ENCODE measurements around the gene SLFN12. TPM values are rescaled to one million over a fixed set of nuclear protein-coding genes. Genes with fewer than 3 reads are reported as not detected.
"Not testable (repeated sequence)": the region's sequence is repeated elsewhere in the genome, so short reads cannot be mapped to it uniquely, and the experiment has no call there.

The SLFN12 gene
- total RNA-seq (9.7 TPM), polyA plus RNA-seq (3.4 TPM)
- long read RNA-seq, donor 1, partial matches to known transcripts, result 0 of 2 reads
- long read RNA-seq, donor 1, other reads (novel, unspliced or antisense), result 0 of 2 reads
- long read RNA-seq, donor 2, result 0 reads
- long read RNA-seq, donor 3, partial matches to known transcripts, result 0 of 2 reads
- long read RNA-seq, donor 3, other reads (novel, unspliced or antisense), result 0 of 2 reads
- long read RNA-seq, donor 4, partial matches to known transcripts, result 0 of 1 reads
- long read RNA-seq, donor 4, other reads (novel, unspliced or antisense), result 0 of 1 reads
- long read RNA-seq, donor 5, partial matches to known transcripts, result 0 of 3 reads
- long read RNA-seq, donor 5, other reads (novel, unspliced or antisense), result 0 of 3 reads
- long read RNA-seq, donor 6, result 0 reads
- long read RNA-seq, donor 7, partial matches to known transcripts, result 0 of 2 reads
- long read RNA-seq, donor 7, other reads (novel, unspliced or antisense), result 0 of 2 reads
- long read RNA-seq, donor 8, result 0 reads
- long read RNA-seq, donor 9, partial matches to known transcripts, result 0 of 1 reads
- long read RNA-seq, donor 9, other reads (novel, unspliced or antisense), result 0 of 1 reads
- long read RNA-seq, donor 10, partial matches to known transcripts, result 0 of 1 reads
- long read RNA-seq, donor 10, other reads (novel, unspliced or antisense), result 0 of 1 reads

DNA sequence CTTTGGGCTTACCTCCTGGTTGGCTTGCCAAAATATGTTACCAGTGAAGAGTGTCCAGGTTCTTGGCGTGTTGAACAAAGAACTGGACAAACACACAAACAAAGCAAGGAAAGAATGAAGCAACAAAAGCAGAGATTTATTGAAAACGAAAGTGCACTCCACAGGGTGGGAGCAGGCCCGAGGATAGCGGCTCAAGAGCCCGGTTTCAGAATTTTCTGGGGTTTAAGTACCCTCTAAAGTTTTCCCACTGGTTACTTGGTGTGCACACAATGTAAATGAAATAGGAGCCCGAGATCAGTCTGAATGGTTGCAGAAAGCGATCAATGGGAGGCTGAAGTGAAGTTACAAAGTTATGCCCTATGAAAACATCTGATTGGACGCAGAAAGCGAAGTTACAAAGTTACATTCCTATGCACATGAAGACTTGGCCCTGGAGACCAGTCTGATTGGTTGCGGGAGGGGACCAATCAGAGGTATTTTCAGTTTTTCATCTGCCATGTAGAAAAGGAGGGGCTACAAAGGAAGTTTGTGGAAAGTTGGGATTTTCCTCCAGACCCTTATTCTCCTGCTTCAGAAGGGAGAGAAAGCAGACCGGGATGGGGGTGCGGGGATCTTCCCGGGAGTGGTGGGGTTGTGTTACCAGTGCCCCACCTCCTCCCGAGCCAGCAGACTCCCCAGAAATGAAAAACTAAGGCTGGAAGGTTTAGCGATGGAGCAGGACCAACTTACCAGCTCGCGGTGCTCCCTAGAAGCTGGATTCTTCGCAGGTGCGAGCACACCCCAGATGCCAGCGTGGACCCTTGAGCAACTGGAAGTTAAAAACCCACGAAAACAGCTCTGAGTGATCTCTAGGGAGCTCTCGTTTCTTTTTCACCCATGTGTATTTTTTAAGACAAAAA is at the start of gene SLFN12:
TSS of gene SLFN12 (minus strand) at position 325 of the 899 bp plus-strand sequence. CDS start 9,472 bp downstream, outside the sequence.
- DNase-seq (ENCODE audit: low read depth in 6 of 9, low spot score in 9 of 9), result peak in 8 of 9 donors; percentile 57 to 88 (median 72)
- Histone ChIP-seq H3K9me3 (ENCODE audit: control insufficient read depth in 2 of 2, insufficient read depth in 1 of 2, low read length in 1 of 2) (no peaks in the 10 kb centered on the region), H3K27ac (ENCODE audit: low read depth in 1 of 2, low read length in 1 of 2) (peak within 1 kb of the TSS; percentile 49 to 90), H3K4me3 (ENCODE audit: low read length in 2 of 2) (peak within 1 kb of the TSS; percentile 47 to 76), H3K27me3 (ENCODE audit: control insufficient read depth in 2 of 2, insufficient read depth in 1 of 2, low read length in 1 of 2) (no peaks in the 10 kb centered on the region), H3K36me3 (ENCODE audit: control insufficient read depth in 2 of 2, insufficient read depth in 2 of 2, low read length in 1 of 2) (no peaks in the 10 kb centered on the region), H3K4me1 (ENCODE audit: control insufficient read depth in 2 of 2, insufficient read depth in 2 of 2, low read length in 2 of 2) (peaks cover 0 to 23% of the 10 kb centered on the region in 2 donors)
- 26% methylated on average over 22 of the region's 22 CpGs for WGBS

DNA sequence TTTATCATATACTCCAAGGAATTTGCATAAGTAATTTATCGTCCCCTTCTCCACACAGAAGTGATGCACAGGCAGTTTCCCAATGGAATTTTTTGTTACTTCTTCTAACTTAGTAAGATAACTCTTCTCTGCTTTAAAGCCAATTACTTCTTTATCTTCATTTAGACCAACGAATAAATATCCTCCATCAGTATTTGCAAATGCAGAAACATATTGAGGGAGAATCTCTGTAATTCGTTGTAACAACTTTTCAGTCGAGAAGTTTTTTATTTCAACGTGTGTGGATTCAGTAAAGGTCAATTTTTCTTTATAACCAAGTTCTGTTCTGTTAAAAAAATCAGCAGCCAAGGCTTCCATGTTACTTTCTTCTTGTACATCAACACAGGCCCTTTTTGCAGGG is 47.0 kb upstream of the SLFN12 start:
- Histone ChIP-seq H3K27me3 (ENCODE audit: control insufficient read depth in 2 of 2, insufficient read depth in 1 of 2, low read length in 1 of 2) (peaks cover 0 to 3% of the 10 kb centered on the region in 2 donors), H3K27ac (ENCODE audit: low read depth in 1 of 2, low read length in 1 of 2) (no peak overlapping the region), H3K36me3 (ENCODE audit: control insufficient read depth in 2 of 2, insufficient read depth in 2 of 2, low read length in 1 of 2) (peaks cover 0 to 4% of the 10 kb centered on the region in 2 donors), H3K4me3 (ENCODE audit: low read length in 2 of 2) (no peak overlapping the region), H3K4me1 (ENCODE audit: control insufficient read depth in 2 of 2, insufficient read depth in 2 of 2, low read length in 2 of 2) (no peaks in the 10 kb centered on the region), H3K9me3 (ENCODE audit: control insufficient read depth in 2 of 2, insufficient read depth in 1 of 2, low read length in 1 of 2) (peaks cover 1 to 12% of the 10 kb centered on the region in 2 donors)
- DNase-seq (ENCODE audit: low read depth in 6 of 9, low spot score in 9 of 9), result no peak
- 88% methylated on average over 5 of the region's 5 CpGs for WGBS

DNA sequence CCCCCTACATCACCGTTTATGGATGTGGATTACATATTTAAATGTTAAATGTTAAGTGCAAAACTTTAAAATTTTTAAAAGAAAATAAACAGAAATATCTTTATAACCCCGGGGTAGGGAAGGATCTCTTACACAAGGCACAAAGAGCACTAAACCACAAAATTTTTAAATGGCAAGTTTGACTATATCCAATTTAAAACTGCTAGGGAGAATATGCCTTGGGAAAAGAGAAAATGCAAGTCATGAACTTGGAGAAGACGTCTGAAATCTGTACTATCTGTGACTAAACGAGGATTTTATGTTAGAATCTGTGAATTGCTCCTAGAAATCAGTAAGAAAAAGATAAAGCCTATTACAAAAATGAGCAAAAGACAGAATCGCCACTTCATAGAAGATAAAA is 44.9 kb upstream of the SLFN12 start:
- Histone ChIP-seq H3K4me1 (ENCODE audit: control insufficient read depth in 2 of 2, insufficient read depth in 2 of 2, low read length in 2 of 2) (no peaks in the 10 kb centered on the region), H3K4me3 (ENCODE audit: low read length in 2 of 2) (no peak overlapping the region), H3K9me3 (ENCODE audit: control insufficient read depth in 2 of 2, insufficient read depth in 1 of 2, low read length in 1 of 2) (peaks cover 1 to 2% of the 10 kb centered on the region in 2 donors), H3K36me3 (ENCODE audit: control insufficient read depth in 2 of 2, insufficient read depth in 2 of 2, low read length in 1 of 2) (peaks cover 0 to 4% of the 10 kb centered on the region in 2 donors), H3K27me3 (ENCODE audit: control insufficient read depth in 2 of 2, insufficient read depth in 1 of 2, low read length in 1 of 2) (no peaks in the 10 kb centered on the region), H3K27ac (ENCODE audit: low read depth in 1 of 2, low read length in 1 of 2) (no peak overlapping the region)
- no peak for DNase-seq (ENCODE audit: low read depth in 6 of 9, low spot score in 9 of 9)
- WGBS, result 87% methylated on average over 5 of the region's 5 CpGs

DNA sequence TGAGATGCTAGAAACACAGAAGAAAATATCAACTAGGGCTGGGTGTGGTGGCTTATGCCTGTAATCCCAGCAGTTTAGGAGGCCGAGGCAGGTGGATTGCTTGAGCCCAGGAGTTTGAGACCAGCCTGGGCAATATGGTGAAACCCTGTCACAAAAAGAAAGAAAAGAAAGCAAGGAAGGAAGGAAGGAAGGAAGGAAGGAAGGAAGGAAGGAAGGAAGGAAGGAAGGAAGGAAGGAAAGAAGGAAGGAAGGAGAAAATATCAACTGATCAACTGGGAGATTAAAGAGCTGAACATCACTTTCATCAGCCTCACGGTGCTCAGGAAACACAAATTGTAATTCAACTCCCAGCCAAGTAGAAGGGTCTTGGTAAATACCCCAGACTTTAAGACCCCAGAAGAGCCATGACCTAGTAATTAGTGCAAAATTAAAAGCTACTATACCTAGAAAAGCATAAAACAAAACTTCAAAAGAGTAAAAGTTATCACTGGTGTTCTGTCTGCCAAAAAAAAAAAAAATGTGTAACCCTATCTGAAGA is 44.1 kb upstream of the SLFN12 start:
- DNase-seq (ENCODE audit: low read depth in 6 of 9, low spot score in 9 of 9), result no peak
- Histone ChIP-seq H3K4me3 (ENCODE audit: low read length in 2 of 2) (no peak overlapping the region), H3K4me1 (ENCODE audit: control insufficient read depth in 2 of 2, insufficient read depth in 2 of 2, low read length in 2 of 2) (no peaks in the 10 kb centered on the region), H3K27me3 (ENCODE audit: control insufficient read depth in 2 of 2, insufficient read depth in 1 of 2, low read length in 1 of 2) (no peaks in the 10 kb centered on the region), H3K9me3 (ENCODE audit: control insufficient read depth in 2 of 2, insufficient read depth in 1 of 2, low read length in 1 of 2) (peaks cover 0 to 1% of the 10 kb centered on the region in 2 donors), H3K36me3 (ENCODE audit: control insufficient read depth in 2 of 2, insufficient read depth in 2 of 2, low read length in 1 of 2) (peaks cover 0 to 4% of the 10 kb centered on the region in 2 donors), H3K27ac (ENCODE audit: low read depth in 1 of 2, low read length in 1 of 2) (no peak overlapping the region)
- WGBS, result 65% methylated on average over 2 of the region's 2 CpGs

DNA sequence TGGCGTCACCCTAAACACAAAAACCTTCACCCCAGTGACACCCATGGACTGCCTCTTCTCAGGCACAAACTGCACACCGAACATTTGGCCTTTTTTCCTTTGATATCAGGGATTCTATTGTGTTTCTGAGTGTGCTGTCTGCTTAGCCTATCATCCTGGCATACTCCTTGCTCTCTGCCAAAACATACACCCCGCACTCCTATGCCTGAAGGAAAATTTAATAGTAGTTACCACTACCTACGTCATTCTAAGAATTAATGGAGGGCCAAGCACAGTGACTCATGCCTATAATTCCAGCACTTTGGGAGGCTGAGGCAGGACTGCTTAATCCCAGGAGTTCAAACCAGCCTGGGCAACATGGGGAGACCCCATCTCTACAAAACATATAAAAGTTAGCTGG is 36.2 kb upstream of the SLFN12 start:
- no peaks in the 10 kb centered on the region for H3K27me3 ChIP-seq (ENCODE audit: control insufficient read depth in 2 of 2, insufficient read depth in 1 of 2, low read length in 1 of 2)
- WGBS, result 99% methylated on average over 4 of the region's 4 CpGs
- no peak overlapping the region for H3K27ac ChIP-seq (ENCODE audit: low read depth in 1 of 2, low read length in 1 of 2)
- DNase-seq (ENCODE audit: low read depth in 6 of 9, low spot score in 9 of 9), result no peak
- no peak overlapping the region for H3K4me3 ChIP-seq (ENCODE audit: low read length in 2 of 2)
- no peaks in the 10 kb centered on the region for H3K36me3 ChIP-seq (ENCODE audit: control insufficient read depth in 2 of 2, insufficient read depth in 2 of 2, low read length in 1 of 2)
- H3K9me3 ChIP-seq (ENCODE audit: control insufficient read depth in 2 of 2, insufficient read depth in 1 of 2, low read length in 1 of 2), result no peaks in the 10 kb centered on the region
- peaks cover 2 to 13% of the 10 kb centered on the region in 2 donors for H3K4me1 ChIP-seq (ENCODE audit: control insufficient read depth in 2 of 2, insufficient read depth in 2 of 2, low read length in 2 of 2)

DNA sequence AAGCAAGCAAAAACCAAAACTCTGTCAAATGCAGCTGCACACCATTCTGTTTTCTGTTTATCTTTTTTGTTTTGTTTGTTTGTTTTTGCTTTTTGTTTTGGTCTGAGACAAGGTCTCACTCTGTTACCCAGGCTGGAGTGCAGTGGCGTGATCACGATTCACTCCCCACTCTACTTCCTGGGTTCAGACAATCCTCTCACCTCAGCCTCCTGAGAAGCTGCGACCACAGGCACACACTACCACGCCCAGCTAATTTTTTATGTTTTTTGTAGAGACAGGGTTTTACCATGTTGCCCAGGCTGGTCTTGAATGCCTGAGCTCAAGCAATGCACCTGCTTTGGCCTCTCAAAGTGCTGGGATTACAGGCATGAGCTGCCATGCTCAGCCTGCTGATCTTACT is 35.5 kb upstream of the SLFN12 start:
- H3K4me3 ChIP-seq (ENCODE audit: low read length in 2 of 2), result no peak overlapping the region
- DNase-seq (ENCODE audit: low read depth in 6 of 9, low spot score in 9 of 9), result peak in 1 of 9 donors; percentile 31
- 19% methylated on average over 4 of the region's 4 CpGs for WGBS
- H3K27me3 ChIP-seq (ENCODE audit: control insufficient read depth in 2 of 2, insufficient read depth in 1 of 2, low read length in 1 of 2), result no peaks in the 10 kb centered on the region
- H3K9me3 ChIP-seq (ENCODE audit: control insufficient read depth in 2 of 2, insufficient read depth in 1 of 2, low read length in 1 of 2), result no peaks in the 10 kb centered on the region
- peaks cover 2 to 13% of the 10 kb centered on the region in 2 donors for H3K4me1 ChIP-seq (ENCODE audit: control insufficient read depth in 2 of 2, insufficient read depth in 2 of 2, low read length in 2 of 2)
- no peaks in the 10 kb centered on the region for H3K36me3 ChIP-seq (ENCODE audit: control insufficient read depth in 2 of 2, insufficient read depth in 2 of 2, low read length in 1 of 2)
- H3K27ac ChIP-seq (ENCODE audit: low read depth in 1 of 2, low read length in 1 of 2), result peak overlapping the region in 1 of 2 donors; percentile 21

DNA sequence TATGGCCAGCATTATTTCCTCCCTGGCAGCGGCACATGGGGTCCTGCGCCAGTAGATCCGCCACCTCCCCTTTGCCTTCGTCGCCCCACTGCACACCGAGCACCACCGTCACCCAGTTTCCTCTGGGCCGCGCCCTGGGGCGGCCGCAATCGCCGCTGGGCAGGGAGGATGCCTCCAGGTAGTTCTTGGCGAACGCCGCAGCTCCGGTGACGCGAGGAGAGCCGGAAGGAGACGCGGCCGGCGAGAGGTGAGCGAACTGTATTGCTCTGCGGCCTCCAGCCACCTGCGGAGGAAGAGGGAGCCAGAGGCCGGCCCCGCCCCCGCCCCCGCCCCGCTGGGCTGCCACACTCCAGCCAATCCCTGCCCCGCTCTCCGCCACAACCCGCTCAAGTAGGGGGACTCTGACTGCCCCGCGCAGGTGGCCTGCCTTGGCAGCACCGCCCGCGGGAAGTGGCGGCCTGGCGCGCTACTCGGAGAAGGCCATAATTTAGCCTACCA is 28.1 kb upstream of the SLFN12 start:
- H3K27ac ChIP-seq (ENCODE audit: low read depth in 1 of 2, low read length in 1 of 2), result peak overlapping the region in 1 of 2 donors; percentile 47
- H3K4me1 ChIP-seq (ENCODE audit: control insufficient read depth in 2 of 2, insufficient read depth in 2 of 2, low read length in 2 of 2), result peaks cover 0 to 4% of the 10 kb centered on the region in 2 donors
- peak in 6 of 9 donors; percentile 21 to 63 (median 38) for DNase-seq (ENCODE audit: low read depth in 6 of 9, low spot score in 9 of 9)
- no peaks in the 10 kb centered on the region for H3K36me3 ChIP-seq (ENCODE audit: control insufficient read depth in 2 of 2, insufficient read depth in 2 of 2, low read length in 1 of 2)
- 3% methylated on average over 44 of the region's 44 CpGs for WGBS
- peak overlapping the region; percentile 30 to 46 for H3K4me3 ChIP-seq (ENCODE audit: low read length in 2 of 2)
- H3K27me3 ChIP-seq (ENCODE audit: control insufficient read depth in 2 of 2, insufficient read depth in 1 of 2, low read length in 1 of 2), result peaks cover 0 to 6% of the 10 kb centered on the region in 2 donors
- H3K9me3 ChIP-seq (ENCODE audit: control insufficient read depth in 2 of 2, insufficient read depth in 1 of 2, low read length in 1 of 2), result no peaks in the 10 kb centered on the region

DNA sequence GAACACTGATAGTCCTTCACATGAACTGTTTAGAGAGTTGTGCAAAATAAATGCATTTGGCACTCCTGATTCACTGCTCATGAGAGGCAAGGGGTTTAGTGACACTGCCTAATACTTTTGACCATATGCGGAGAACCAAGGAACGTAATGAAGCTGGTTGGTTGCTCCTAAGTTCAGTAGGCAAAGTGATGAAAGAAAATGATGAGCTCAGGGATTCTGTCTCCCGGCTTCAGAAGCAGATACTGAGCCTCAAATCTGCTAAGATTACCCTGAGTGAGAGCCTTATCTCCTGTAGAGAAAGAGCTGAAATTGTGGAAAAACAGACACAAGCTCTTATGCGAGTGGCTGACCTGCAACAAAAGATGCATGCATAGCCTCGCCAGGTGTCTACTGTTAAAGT is 21.7 kb upstream of the SLFN12 start:
- not testable (repeated sequence) for H3K27ac ChIP-seq (ENCODE audit: low read depth in 1 of 2, low read length in 1 of 2); H3K9me3 ChIP-seq (ENCODE audit: control insufficient read depth in 2 of 2, insufficient read depth in 1 of 2, low read length in 1 of 2); H3K4me3 ChIP-seq (ENCODE audit: low read length in 2 of 2); DNase-seq (ENCODE audit: low read depth in 6 of 9, low spot score in 9 of 9); H3K4me1 ChIP-seq (ENCODE audit: control insufficient read depth in 2 of 2, insufficient read depth in 2 of 2, low read length in 2 of 2); H3K36me3 ChIP-seq (ENCODE audit: control insufficient read depth in 2 of 2, insufficient read depth in 2 of 2, low read length in 1 of 2)
- 98% methylated on average over 5 of the region's 5 CpGs for WGBS
- peaks cover 4 to 29% of the 10 kb centered on the region in 2 donors for H3K27me3 ChIP-seq (ENCODE audit: control insufficient read depth in 2 of 2, insufficient read depth in 1 of 2, low read length in 1 of 2)

Data from thymus (tissue), 14 donors.